ENCODE results near the gene ACOXL. TPM values are rescaled to one million over a fixed set of nuclear protein-coding genes. Genes with fewer than 3 reads are reported as not detected.

ACOXL gene
- total and polyA plus RNA-seq, 9 of the 15 experiments (the other 6 are each of a cell fraction or from before 2014, with no cell fraction given): 0.31 to 0.56 TPM; not detected in 7

- Histone ChIP-seq H3K79me2 (ENCODE audit: control insufficient read depth, insufficient read depth, low read length) (no peaks in the 10 kb centered on the region), H3K27ac (ENCODE audit: extremely low read depth, low read depth, low read length) (peak overlapping the region; percentile 80), H3K27me3 (ENCODE audit: control insufficient read depth in 2 of 2, insufficient read depth in 2 of 2, low read length in 2 of 2) (no peaks in the 10 kb centered on the region), H3K9ac (ENCODE audit: insufficient read depth in 1 of 2, low read depth in 2 of 2, low read length in 2 of 2) (peak overlapping the region in 1 of 2 experiments; percentile 51; a peak in 2 of 4 replicates), H3K9me1 (ENCODE audit: control insufficient read depth, insufficient read depth, low read length) (no peaks in the 10 kb centered on the region), H4K20me1 (replicated peaks; ENCODE audit: control insufficient read depth, insufficient read depth, low read length) (no peaks in the 10 kb centered on the region), H3K4me3 (no peak overlapping the region), H2AFZ (ENCODE audit: low read depth, low read length) (peak overlapping the region; percentile 75), H3K36me3 (ENCODE audit: control insufficient read depth, insufficient read depth, low read length) (no peaks in the 10 kb centered on the region; the same call in 2 of the 3 replicates), H3K4me1 (replicated peaks in 1 of 2; ENCODE audit: control insufficient read depth in 2 of 2, insufficient read depth in 2 of 2, low read length in 2 of 2) (peaks cover 22 to 49% of the 10 kb centered on the region in 2 experiments; a peak in 4 of 5 replicates), H3K4me2 (ENCODE audit: insufficient read depth, low read length) (peak overlapping the region; percentile 61), H3K9me3 (replicated peaks; ENCODE audit: control insufficient read depth, insufficient read depth, low read depth, low read length) (peaks cover 2% of the 10 kb centered on the region; the same call in 1 of the 2 replicates)
- intact Hi-C loops (cut with micrococcal nuclease): no loop called here
- POLR2A ChIA-PET: interaction anchor here (0.6 to 1.0 kb wide), 3 partner anchors 12 to 46 kb away, joined by 3 read pairs; no protein-coding TSS in a partner anchor
- WGBS (ENCODE audit: insufficient coverage, low coverage, missing lambda C conversion rate): 33% methylated on average over 10 of the region's 11 CpGs
- FAIRE-seq (peak; percentile 80), DNase-seq (ENCODE audit: extremely low read depth in 1 of 4, low spot score in 3 of 4) (peak; percentile 41 to 83 (median 43)), ATAC-seq (peak; percentile 48)
- no TSS peak for BruUV-seq (replicated peaks)
- in situ Hi-C loops (cut with MboI): loop anchor here (5.0 kb wide), 1 partner anchor 51 kb away; no protein-coding TSS in a partner anchor
- CTCF ChIA-PET (ENCODE audit: low intra/inter-chr PET ratio): no interaction called here
- TF ChIP-seq EZH2 (IDR thresholded peaks at IDR 0.05; ENCODE audit: borderline replicate concordance, low read depth, low read length) (no peak), ZNF764 (CRISPR knock-in tag; IDR thresholded peaks at IDR 0.05; ENCODE audit: low read depth) (no peak), BHLHE40 (IDR thresholded peaks at IDR 0.05; ENCODE audit: low read length) (no peak), SLC30A9 (CRISPR knock-in tag; IDR thresholded peaks at IDR 0.05) (no peak), THAP7 (CRISPR knock-in tag; IDR thresholded peaks at IDR 0.05) (no peak), MITF (IDR thresholded peaks at IDR 0.05) (no peak), ZNF197 (CRISPR knock-in tag; IDR thresholded peaks at IDR 0.05; ENCODE audit: low read depth) (no peak), THRA (IDR thresholded peaks at IDR 0.05) (no peak), PRMT5 (CRISPR knock-in tag; IDR thresholded peaks at IDR 0.05) (no peak), E2F6 (IDR thresholded peaks at IDR 0.05; ENCODE audit: borderline replicate concordance in 1 of 2, extremely low read depth in 1 of 2, insufficient read depth in 1 of 2, insufficient read length in 1 of 2, low read depth in 1 of 2, low read length in 1 of 2, poor library complexity in 1 of 2, severe bottlenecking in 1 of 2) (no peak), SNAPC5 (CRISPR knock-in tag; IDR thresholded peaks at IDR 0.05) (no peak), MCM2 (IDR thresholded peaks at IDR 0.05; ENCODE audit: low read depth) (no peak), U2AF2 (optimal IDR thresholded peaks at IDR 0.05; ENCODE audit: low read depth, low read length) (no peak), KDM1A (IDR thresholded peaks at IDR 0.05) (peak; percentile 53 to 54; a peak in 2 of 4 replicates), SAFB2 (IDR thresholded peaks at IDR 0.05; ENCODE audit: borderline replicate concordance, low read depth, low read length, severe bottlenecking) (no peak), SAP30 (IDR thresholded peaks at IDR 0.05; ENCODE audit: borderline replicate concordance, insufficient read depth, low read depth, low read length, poor library complexity, severe bottlenecking) (no peak), ZNF282 (CRISPR knock-in tag; IDR thresholded peaks at IDR 0.05) (no peak)
Observed at GRCh38 chr2:110691612-110692258, 40.6 kb upstream of the ACOXL start.

All from K562 (cell line).